SK-N-SH (cell line): ENCODE data around the gene HNRNPAB. TPM values are rescaled to one million over a fixed set of nuclear protein-coding genes. Genes with fewer than 3 reads are reported as not detected.

Experiments
- CTCF ChIA-PET: fragments of 300-600, 350-600 bp; formaldehyde crosslinking; extraction: SDS; loops from one replicate; lab custom pipeline; 2021; lab: Yijun Ruan, JAX
- POLR2A ChIA-PET: fragments of 350-600 bp; sonication (Branson Sonifier 250); formaldehyde crosslinking; extraction: SDS; loops from one replicate; lab custom pipeline; 2020; ENCODE audit warnings: antibody characterized with exemption, inconsistent platforms; lab: Yijun Ruan, JAX
- DNase-seq: peaks from one replicate; pipeline ENCODE4 v3.0.0; 2012
- H2AFZ ChIP-seq: fragments of 200-600 bp; sonication (generic); 2 replicates; pipeline ENCODE4 v1.8.1; 2016; ENCODE audit warnings: antibody characterized with exemption, mild to moderate bottlenecking, low read depth
- H3F3A ChIP-seq: fragments of 200-600 bp; sonication (generic); replicated peaks from 2 replicates; pipeline ENCODE3; 2016; ENCODE audit warnings: antibody characterized with exemption, mild to moderate bottlenecking; ENCODE audit not compliant: insufficient read depth
- H3K27ac ChIP-seq, 2 experiments: fragments of 200-500 bp in 1 of 2; fragments of 200-600 bp in 1 of 2; sonication (Bioruptor generic) in 1 of 2; sonication (generic), shearing (Covaris generic) in 1 of 2; 2 replicates each; pipeline versions ENCODE4 v1.5.1 to v1.6.1; 2014 to 2016; ENCODE audit warnings: low read depth in 2 of 2, inconsistent platforms in 1 of 2, low read length in 1 of 2, mild to moderate bottlenecking in 1 of 2, mixed read lengths in 1 of 2
- H3K27me3 ChIP-seq: fragments of 200-600 bp; sonication (generic), shearing (Covaris generic); 2 replicates; pipeline ENCODE4 v1.6.1; 2016; ENCODE audit warnings: mixed run types; ENCODE audit not compliant: insufficient read depth
- H3K36me3 ChIP-seq, 2 experiments: fragments of 200-500 bp in 1 of 2; fragments of 200-600 bp in 1 of 2; sonication (Bioruptor generic) in 1 of 2; sonication (generic) in 1 of 2; replicated peaks in 1 of 2; 2 replicates each; pipeline versions ENCODE3 to v1.5.1; 2014 to 2016; ENCODE audit warnings: low read length in 1 of 2, mild to moderate bottlenecking in 1 of 2; ENCODE audit not compliant: insufficient read depth in 2 of 2, control insufficient read depth in 1 of 2
- H3K4me1 ChIP-seq, 2 experiments: fragments of 200-500 bp in 1 of 2; fragments of 200-600 bp in 1 of 2; sonication (Bioruptor generic) in 1 of 2; sonication (generic), shearing (Covaris generic) in 1 of 2; 2 replicates each; pipeline versions ENCODE4 v1.5.1 to v1.6.1; 2014 to 2016; ENCODE audit warnings: low read depth in 1 of 2, low read length in 1 of 2, mixed run types in 1 of 2; ENCODE audit not compliant: insufficient read depth in 2 of 2, control insufficient read depth in 1 of 2
- H3K4me2 ChIP-seq: fragments of 200-600 bp; sonication (generic), shearing (Covaris generic); 2 replicates; pipeline ENCODE4 v1.6.1; 2017; ENCODE audit warnings: mixed run types
- H3K4me3 ChIP-seq, 2 experiments: fragments of 200-500 bp in 1 of 2; fragments of 200-600 bp in 1 of 2; sonication (Bioruptor generic) in 1 of 2; sonication (generic), shearing (Covaris generic) in 1 of 2; 2 replicates each; pipeline versions ENCODE4 v1.5.1 to v1.8.1; 2014 to 2016; ENCODE audit warnings: low read depth in 2 of 2, inconsistent platforms in 1 of 2, low read length in 1 of 2, mild to moderate bottlenecking in 1 of 2, mixed read lengths in 1 of 2, moderate library complexity in 1 of 2
- H3K79me2 ChIP-seq: fragments of 200-600 bp; sonication (generic); 2 replicates; pipeline ENCODE4 v1.8.1; 2017; ENCODE audit warnings: mild to moderate bottlenecking; ENCODE audit not compliant: insufficient read depth
- H3K9ac ChIP-seq: fragments of 200-600 bp; sonication (generic); 2 replicates; pipeline ENCODE4 v1.6.1; 2017; ENCODE audit warnings: mixed run types
- H3K9me2 ChIP-seq: fragments of 200-600 bp; sonication (generic); 2 replicates; pipeline ENCODE4 v1.6.1; 2017; ENCODE audit warnings: mixed run types
- H3K9me3 ChIP-seq: fragments of 200-600 bp; sonication (generic); 2 replicates; pipeline ENCODE4 v1.6.1; 2017; ENCODE audit warnings: mixed run types, mild to moderate bottlenecking, moderate library complexity
- H4K20me1 ChIP-seq: fragments of 200-600 bp; sonication (generic); 2 replicates; pipeline ENCODE4 v1.6.1; 2017; ENCODE audit warnings: mild to moderate bottlenecking, mixed run types; ENCODE audit not compliant: insufficient read depth
- CTCF ChIP-seq: fragments of 200-600 bp; sonication (generic); IDR thresholded peaks from 2 replicates; pipeline ENCODE4 v1.6.1; 2017; ENCODE audit warnings: antibody characterized with exemption, mild to moderate bottlenecking, moderate library complexity
- EZH2phosphoT487 ChIP-seq: fragments of 200-600 bp; sonication (generic); IDR thresholded peaks from 2 replicates; pipeline ENCODE4 v1.6.1; 2017; ENCODE audit warnings: low read depth, mixed run types, mild to moderate bottlenecking, antibody characterized with exemption, moderate library complexity, borderline replicate concordance
- FOXJ3 ChIP-seq: sonication (generic); formaldehyde crosslinking; IDR thresholded peaks from 2 replicates; pipeline ENCODE4 v1.5.1; 2020; ENCODE audit warnings: mild to moderate bottlenecking, missing genetic modification reagents
- GABPA ChIP-seq: IDR thresholded peaks from 2 replicates; pipeline ENCODE4 v1.4.0; 2012; ENCODE audit warnings: low read depth, mild to moderate bottlenecking
- IRF3 ChIP-seq: fragments of 150-350 bp; IDR thresholded peaks from 2 replicates; pipeline ENCODE4 v1.6.1; 2016; ENCODE audit warnings: mild to moderate bottlenecking, low read depth, low read length
- MAX ChIP-seq: IDR thresholded peaks from 2 replicates; pipeline ENCODE4 v1.4.0; 2012; ENCODE audit warnings: low read depth
- NRF1 ChIP-seq: IDR thresholded peaks from 2 replicates; pipeline ENCODE4 v1.6.1; 2012; ENCODE audit warnings: low read depth, mild to moderate bottlenecking, low read length
- RCOR1 ChIP-seq: fragments of 150-350 bp; IDR thresholded peaks from 2 replicates; pipeline ENCODE4 v1.6.1; 2017; ENCODE audit warnings: antibody characterized with exemption, low read length
- REST ChIP-seq: IDR thresholded peaks from 2 replicates; pipeline ENCODE4 v1.6.1; 2012; ENCODE audit warnings: mild to moderate bottlenecking, low read depth, low read length, moderate library complexity
- SIN3A ChIP-seq: IDR thresholded peaks from 2 replicates; pipeline ENCODE4 v1.6.1; 2012; ENCODE audit warnings: low read depth, mild to moderate bottlenecking, low read length, moderate library complexity, borderline replicate concordance
- TAF1 ChIP-seq: IDR thresholded peaks from 2 replicates; pipeline ENCODE4 v1.6.1; 2012; ENCODE audit warnings: low read depth, mild to moderate bottlenecking, low read length, moderate library complexity, borderline replicate concordance
- TEAD4 ChIP-seq: IDR thresholded peaks from 2 replicates; pipeline ENCODE4 v1.4.0; 2012; ENCODE audit warnings: mild to moderate bottlenecking, borderline replicate concordance; ENCODE audit not compliant: insufficient read depth
- USF2 ChIP-seq: fragments of 150-350 bp; IDR thresholded peaks from 2 replicates; pipeline ENCODE4 v1.6.1; 2017; ENCODE audit warnings: antibody characterized with exemption, low read length, low read depth, borderline replicate concordance
- YY1 ChIP-seq: IDR thresholded peaks from 2 replicates; pipeline ENCODE4 v1.4.0; 2012; ENCODE audit warnings: low read depth, mild to moderate bottlenecking
- ZBTB33 ChIP-seq: IDR thresholded peaks from 2 replicates; pipeline ENCODE4 v1.4.0; 2012; ENCODE audit warnings: low read depth, borderline replicate concordance
- WGBS: methylation state at CpG from one replicate; pipeline ENCODE4 v1.1.6; 2017; ENCODE audit warnings: low lambda C conversion rate; 5-methylcytosine and 5-hydroxymethylcytosine counted together
- polyA plus RNA-seq, 3 experiments: library from polyadenylated mRNA; depleted of rRNA; stranded (reverse); fragments of >200 nt; gene quantifications; 2 replicates each; pipeline ENCODE4 v1.2.3, GENCODE V29; 2012

Gene HNRNPAB
- polyA plus RNA-seq, 1 of the 3 experiments (the other 2 are of a cell fraction), result 164 TPM

- TF ChIP-seq NRF1 (no peak), IRF3 (no peak), TAF1 (no peak), FOXJ3 (no peak), GABPA (no peak), MAX (no peak), ZBTB33 (no peak), YY1 (no peak), USF2 (no peak), TEAD4 (no peak), RCOR1 (no peak), SIN3A (no peak), REST (no peak), CTCF (no peak), EZH2phosphoT487 (no peak)
- TF ChIP-seq, all 33 proteins: peak for 0
- H3K4me3 ChIP-seq, result no peak overlapping the region
- DNase-seq, result no peak
- H3K27me3 ChIP-seq, result no peaks in the 10 kb centered on the region
- H3F3A ChIP-seq, result peaks cover 18% of the 10 kb centered on the region
- peaks cover 27% of the 10 kb centered on the region; the same call in 1 of the 2 replicates for H4K20me1 ChIP-seq
- no peak overlapping the region for H3K27ac ChIP-seq
- peaks cover 19% of the 10 kb centered on the region for H3K79me2 ChIP-seq
- CTCF ChIA-PET, result interaction anchor here (0.9 to 1.9 kb wide), 4 partner anchors 9 to 374 kb away, joined by 3 to 6 read pairs (median 4); partner anchors contain the start of genes COL23A1 and PHYKPL
- 99% methylated on average over 4 of the region's 5 CpGs for WGBS
- no peak overlapping the region for H2AFZ ChIP-seq
- no peak overlapping the region for H3K9ac ChIP-seq
- H3K4me2 ChIP-seq, result no peak overlapping the region
- peaks cover 0 to 12% of the 10 kb centered on the region in 2 experiments; a peak in 1 of 4 replicates for H3K4me1 ChIP-seq
- no peaks in the 10 kb centered on the region for H3K9me3 ChIP-seq
- POLR2A ChIA-PET, result interaction anchor here (1.1 to 1.3 kb wide), 2 partner anchors 12 to 15 kb away, joined by 4 read pairs; partner anchors contain the start of gene HNRNPAB
- H3K9me2 ChIP-seq, result no peaks in the 10 kb centered on the region
- H3K36me3 ChIP-seq, result peaks cover 27 to 53% of the 10 kb centered on the region in 2 experiments
These were observed 11.8 kb downstream of the HNRNPAB start for GRCh38 chr5:178216088-178216534.
